ENCODE results near the gene PTPRT. TPM values are rescaled to one million over a fixed set of nuclear protein-coding genes. Genes with fewer than 3 reads are reported as not detected.

Gene PTPRT
- total RNA-seq, 1 experiment from 2014 or later, result not detected

DNA sequence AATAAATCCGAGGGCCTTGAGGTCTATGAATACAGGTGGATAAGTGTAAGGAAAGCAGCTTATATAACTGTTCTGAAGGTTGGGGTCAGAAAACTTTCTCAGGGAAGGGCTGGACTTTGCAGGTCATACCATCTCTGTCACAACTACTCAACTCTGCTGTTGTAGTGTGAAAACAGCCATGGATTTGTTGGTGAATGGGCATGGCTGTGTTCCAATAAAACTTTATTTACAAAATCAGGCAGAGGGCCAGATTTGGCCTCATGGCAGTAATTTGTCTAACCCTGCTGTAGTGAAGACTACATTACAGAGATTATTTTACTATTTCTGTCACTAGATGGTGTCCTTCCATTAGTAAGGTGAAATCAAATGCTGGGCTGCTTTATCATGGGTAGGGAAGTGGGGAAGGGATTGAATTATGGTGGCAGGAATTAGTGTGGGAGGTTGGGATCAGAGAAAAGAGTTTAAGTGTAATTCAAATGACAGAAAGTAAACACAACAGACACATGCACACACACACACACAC is 1161.9 kb downstream of the PTPRT start:
- no TSS peak for BruUV-seq (replicated peaks)
- ChIA-PET POLR2A (no interaction called here), CTCF (no interaction called here), RAD21 (ENCODE audit: low non-redundant PET in 1 of 2, low total read pairs in 2 of 2, uncharacterized antibody in 2 of 2, unreplicated experiment in 2 of 2) (no interaction called here)
- Histone ChIP-seq H3K9ac (ENCODE audit: low read length) (no peak overlapping the region), H3K36me3 (ENCODE audit: control insufficient read depth in 1 of 2, insufficient read depth in 2 of 2, low read length in 2 of 2) (no peaks in the 10 kb centered on the region), H3K4me2 (ENCODE audit: low read length) (no peak overlapping the region), H3K79me2 (ENCODE audit: insufficient read depth, low read length) (no peaks in the 10 kb centered on the region), H3K9me2 (ENCODE audit: insufficient read depth) (no peaks in the 10 kb centered on the region), H3K9me3 (ENCODE audit: control insufficient read depth in 1 of 2, insufficient read depth in 1 of 2, low read depth in 1 of 2, low read length in 2 of 2) (peaks cover 6 to 24% of the 10 kb centered on the region in 2 experiments; a peak in 2 of 4 replicates), H2AFZ (ENCODE audit: low read depth, low read length, poor library complexity, severe bottlenecking) (no peak overlapping the region), H3K27me3 (ENCODE audit: insufficient read depth, low read length) (no peaks in the 10 kb centered on the region), H3K27ac (ENCODE audit: low read depth, low read length) (no peak overlapping the region), H3K4me1 (ENCODE audit: control insufficient read depth in 1 of 2, insufficient read depth in 2 of 2, low read length in 2 of 2) (no peaks in the 10 kb centered on the region), H3K4me3 (replicated peaks in 1 of 2; ENCODE audit: low read depth in 1 of 2, low read length in 2 of 2) (no peak overlapping the region), H4K20me1 (ENCODE audit: insufficient read depth) (no peaks in the 10 kb centered on the region)
- no peak for ATAC-seq
- intact Hi-C loops (cut with micrococcal nuclease), result no loop called here
- TF ChIP-seq, protein P1, sequence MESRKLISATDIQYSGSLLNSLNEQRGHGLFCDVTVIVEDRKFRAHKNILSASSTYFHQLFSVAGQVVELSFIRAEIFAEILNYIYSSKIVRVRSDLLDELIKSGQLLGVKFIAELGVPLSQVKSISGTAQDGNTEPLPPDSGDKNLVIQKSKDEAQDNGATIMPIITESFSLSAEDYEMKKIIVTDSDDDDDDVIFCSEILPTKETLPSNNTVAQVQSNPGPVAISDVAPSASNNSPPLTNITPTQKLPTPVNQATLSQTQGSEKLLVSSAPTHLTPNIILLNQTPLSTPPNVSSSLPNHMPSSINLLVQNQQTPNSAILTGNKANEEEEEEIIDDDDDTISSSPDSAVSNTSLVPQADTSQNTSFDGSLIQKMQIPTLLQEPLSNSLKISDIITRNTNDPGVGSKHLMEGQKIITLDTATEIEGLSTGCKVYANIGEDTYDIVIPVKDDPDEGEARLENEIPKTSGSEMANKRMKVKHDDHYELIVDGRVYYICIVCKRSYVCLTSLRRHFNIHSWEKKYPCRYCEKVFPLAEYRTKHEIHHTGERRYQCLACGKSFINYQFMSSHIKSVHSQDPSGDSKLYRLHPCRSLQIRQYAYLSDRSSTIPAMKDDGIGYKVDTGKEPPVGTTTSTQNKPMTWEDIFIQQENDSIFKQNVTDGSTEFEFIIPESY (IDR thresholded peaks at IDR 0.05; ENCODE audit: extremely low read depth, insufficient replicate concordance, low read length), result no peak
- TF ChIP-seq EGR1 (IDR thresholded peaks at IDR 0.05; ENCODE audit: low read depth) (no peak), EZH2 (IDR thresholded peaks at IDR 0.05) (no peak), RAD21 (IDR thresholded peaks at IDR 0.05; ENCODE audit: low read depth) (no peak), SP1 (IDR thresholded peaks at IDR 0.05; ENCODE audit: low read depth) (no peak), ZNF274 (IDR thresholded peaks at IDR 0.05; ENCODE audit: low read depth, low read length) (no peak), FOSL1 (IDR thresholded peaks at IDR 0.05; ENCODE audit: low read depth) (no peak), YY1 (IDR thresholded peaks at IDR 0.05; ENCODE audit: extremely low read depth, insufficient replicate concordance, low read depth, low read length) (no peak)
- TF ChIP-seq, protein P2, sequence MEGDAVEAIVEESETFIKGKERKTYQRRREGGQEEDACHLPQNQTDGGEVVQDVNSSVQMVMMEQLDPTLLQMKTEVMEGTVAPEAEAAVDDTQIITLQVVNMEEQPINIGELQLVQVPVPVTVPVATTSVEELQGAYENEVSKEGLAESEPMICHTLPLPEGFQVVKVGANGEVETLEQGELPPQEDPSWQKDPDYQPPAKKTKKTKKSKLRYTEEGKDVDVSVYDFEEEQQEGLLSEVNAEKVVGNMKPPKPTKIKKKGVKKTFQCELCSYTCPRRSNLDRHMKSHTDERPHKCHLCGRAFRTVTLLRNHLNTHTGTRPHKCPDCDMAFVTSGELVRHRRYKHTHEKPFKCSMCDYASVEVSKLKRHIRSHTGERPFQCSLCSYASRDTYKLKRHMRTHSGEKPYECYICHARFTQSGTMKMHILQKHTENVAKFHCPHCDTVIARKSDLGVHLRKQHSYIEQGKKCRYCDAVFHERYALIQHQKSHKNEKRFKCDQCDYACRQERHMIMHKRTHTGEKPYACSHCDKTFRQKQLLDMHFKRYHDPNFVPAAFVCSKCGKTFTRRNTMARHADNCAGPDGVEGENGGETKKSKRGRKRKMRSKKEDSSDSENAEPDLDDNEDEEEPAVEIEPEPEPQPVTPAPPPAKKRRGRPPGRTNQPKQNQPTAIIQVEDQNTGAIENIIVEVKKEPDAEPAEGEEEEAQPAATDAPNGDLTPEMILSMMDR (IDR thresholded peaks at IDR 0.05 in 2 of 3, conservative IDR thresholded peaks at IDR 0.05 in 1 of 3; ENCODE audit: borderline replicate concordance in 1 of 3, insufficient read depth in 1 of 3, low read depth in 2 of 3, low read length in 2 of 3), result no peak
- TF ChIP-seq, protein P3, sequence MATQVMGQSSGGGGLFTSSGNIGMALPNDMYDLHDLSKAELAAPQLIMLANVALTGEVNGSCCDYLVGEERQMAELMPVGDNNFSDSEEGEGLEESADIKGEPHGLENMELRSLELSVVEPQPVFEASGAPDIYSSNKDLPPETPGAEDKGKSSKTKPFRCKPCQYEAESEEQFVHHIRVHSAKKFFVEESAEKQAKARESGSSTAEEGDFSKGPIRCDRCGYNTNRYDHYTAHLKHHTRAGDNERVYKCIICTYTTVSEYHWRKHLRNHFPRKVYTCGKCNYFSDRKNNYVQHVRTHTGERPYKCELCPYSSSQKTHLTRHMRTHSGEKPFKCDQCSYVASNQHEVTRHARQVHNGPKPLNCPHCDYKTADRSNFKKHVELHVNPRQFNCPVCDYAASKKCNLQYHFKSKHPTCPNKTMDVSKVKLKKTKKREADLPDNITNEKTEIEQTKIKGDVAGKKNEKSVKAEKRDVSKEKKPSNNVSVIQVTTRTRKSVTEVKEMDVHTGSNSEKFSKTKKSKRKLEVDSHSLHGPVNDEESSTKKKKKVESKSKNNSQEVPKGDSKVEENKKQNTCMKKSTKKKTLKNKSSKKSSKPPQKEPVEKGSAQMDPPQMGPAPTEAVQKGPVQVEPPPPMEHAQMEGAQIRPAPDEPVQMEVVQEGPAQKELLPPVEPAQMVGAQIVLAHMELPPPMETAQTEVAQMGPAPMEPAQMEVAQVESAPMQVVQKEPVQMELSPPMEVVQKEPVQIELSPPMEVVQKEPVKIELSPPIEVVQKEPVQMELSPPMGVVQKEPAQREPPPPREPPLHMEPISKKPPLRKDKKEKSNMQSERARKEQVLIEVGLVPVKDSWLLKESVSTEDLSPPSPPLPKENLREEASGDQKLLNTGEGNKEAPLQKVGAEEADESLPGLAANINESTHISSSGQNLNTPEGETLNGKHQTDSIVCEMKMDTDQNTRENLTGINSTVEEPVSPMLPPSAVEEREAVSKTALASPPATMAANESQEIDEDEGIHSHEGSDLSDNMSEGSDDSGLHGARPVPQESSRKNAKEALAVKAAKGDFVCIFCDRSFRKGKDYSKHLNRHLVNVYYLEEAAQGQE (IDR thresholded peaks at IDR 0.05; ENCODE audit: low read depth), result no peak
- DNase-seq (ENCODE audit: low read depth, low spot score), result no peak

Measured in HCT116 (cell line).